HG03108 (cell line): Measurements from ENCODE around the gene GSK3B.
"Not testable (repeated sequence)": the region's sequence is repeated elsewhere in the genome, so short reads cannot be mapped to it uniquely, and the experiment has no call there.

Experiments used
- ATAC-seq: cut with Tn5 transposase; IDR thresholded peaks from one replicate; pipeline ENCODE4 v1.9.1; 2021; ENCODE audit warnings: moderate library complexity; ENCODE audit not compliant: unreplicated experiment

GSK3B gene

DNA sequence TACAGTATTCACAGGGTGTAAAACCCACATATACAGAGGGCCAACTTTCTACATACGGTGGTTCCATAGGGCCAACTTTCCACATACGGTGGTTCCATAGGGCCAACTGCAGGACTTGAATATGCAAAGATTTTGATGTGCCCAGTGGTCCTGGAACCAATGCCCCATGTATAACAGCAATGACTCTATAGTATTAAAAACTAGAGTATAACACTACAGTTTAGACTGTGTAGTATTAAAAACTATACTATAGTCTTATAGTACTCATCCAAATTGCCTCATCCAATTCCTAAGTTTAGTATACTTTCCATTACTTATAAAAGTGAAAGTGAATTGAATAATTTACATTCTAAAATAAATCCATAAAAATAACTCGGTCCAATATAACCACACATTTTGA, 75.9 kb downstream of the GSK3B start:
- ATAC-seq = no peak

DNA sequence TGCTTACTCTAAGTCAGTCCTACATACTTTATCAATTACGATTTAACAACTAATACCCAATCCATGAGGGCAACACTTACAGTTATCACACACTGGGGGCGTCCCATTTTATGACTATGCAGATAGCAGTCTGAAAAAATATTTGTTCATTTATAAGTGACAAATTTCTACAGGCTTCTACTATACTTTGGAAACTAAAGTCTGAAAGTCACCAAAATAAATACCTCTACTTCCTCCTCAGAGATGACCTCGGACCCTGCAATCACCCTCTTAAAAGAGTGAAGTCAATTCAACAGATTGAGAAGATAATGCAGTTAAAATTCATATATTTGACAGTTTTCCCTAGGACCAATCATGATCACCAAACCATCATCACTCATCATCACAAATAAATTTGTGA, 76.6 kb downstream of the GSK3B start:
- ATAC-seq = no peak

DNA sequence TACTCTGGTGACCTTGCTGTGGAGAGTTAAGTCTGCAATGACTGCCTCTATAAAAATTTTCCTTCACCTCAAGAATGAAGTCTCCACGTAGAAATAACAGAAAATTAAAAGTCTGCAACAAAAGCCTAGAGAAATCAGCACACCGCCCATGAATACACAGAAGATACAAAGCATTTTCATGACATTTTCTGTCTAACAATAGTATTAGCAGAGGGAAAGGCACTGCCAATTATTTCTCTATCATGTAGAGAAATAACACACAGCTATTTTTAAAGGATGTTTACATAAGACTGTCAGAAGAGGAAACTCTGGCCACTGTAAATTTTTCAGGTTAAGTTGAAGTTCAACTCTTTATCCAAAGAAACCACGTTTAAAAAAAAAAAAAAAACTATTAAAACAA, 80.8 kb downstream of the GSK3B start:
- no peak for ATAC-seq

DNA sequence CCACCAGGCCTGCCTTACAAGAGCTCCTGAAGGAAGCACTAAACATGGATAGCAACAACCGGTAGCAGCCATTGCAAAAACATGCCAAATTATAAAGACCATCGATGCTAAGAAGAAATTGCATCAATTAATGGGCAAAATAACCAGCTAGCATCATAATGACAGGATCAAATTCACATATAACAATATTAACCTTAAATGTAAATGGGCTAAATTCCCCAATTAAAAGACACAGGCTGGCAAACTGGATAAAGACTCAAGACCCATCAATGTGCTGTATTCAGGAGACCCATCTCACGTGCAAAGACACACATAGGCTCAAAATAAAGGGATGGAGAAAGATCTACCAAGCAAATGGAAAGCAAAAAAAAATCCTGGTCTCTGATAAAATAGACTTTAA, 88.5 kb downstream of the GSK3B start:
- not testable (repeated sequence) for ATAC-seq

DNA sequence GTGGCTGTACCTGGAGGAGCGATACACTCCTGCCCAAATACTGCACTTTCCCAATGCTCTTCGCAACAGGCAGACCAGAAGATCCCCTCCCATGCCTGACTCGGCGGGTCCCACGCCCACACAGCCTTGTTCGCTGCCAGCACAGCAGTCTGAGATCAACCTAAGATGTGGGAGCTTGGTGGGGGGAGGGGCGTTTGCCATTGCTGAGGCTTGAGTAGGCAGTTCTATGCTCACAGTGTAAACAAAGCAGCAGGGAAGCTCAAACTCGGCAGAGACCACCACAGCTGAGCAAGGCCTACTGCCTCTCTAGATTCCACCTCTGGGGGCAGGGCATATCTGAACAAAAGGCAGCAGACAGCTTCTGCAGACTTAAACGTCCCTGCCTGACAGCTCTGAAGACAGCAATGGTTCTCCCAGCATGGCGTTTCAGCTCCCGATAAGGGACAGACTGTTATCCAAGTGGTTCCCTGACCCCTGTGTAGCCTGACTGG, 90.2 kb downstream of the GSK3B start:
- not testable (repeated sequence) for ATAC-seq

DNA sequence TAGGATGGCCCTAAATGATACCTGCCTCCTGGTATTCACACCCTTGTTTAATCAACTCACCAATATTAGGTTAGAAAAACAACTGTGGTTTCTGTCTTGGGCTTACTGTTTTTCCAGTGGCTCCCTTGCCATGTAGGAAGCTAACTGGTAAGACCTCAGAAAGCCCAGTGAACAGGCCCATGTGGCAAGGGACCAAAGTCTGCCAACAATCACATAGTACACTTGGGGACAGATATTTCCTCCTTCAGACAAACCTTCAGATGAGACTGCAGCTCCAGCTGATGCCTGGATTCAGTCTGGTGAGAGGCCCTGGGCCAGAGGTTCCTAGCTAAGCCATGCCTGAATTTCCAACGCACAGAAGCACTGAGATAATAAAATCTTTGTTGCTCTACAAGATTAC, 96.1 kb downstream of the GSK3B start:
- ATAC-seq = no peak

DNA sequence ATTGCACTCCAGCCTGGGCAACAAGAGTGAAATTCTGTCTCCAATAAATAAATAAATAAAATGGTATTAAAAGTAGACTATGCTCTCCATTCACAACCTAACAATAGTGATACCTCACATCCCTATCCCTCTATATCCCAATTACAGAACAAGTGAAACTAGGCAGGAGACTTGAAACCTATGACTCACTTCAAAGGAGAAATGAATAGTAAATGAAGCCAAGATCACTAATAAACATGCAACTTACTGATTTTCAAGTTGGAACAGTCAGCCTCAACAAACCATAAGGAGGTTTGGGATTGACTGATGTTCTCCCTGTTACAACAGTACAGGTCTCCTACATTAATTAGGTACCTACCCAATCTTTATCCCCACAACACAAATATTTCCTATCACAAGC, 103.4 kb downstream of the GSK3B start:
- no peak for ATAC-seq

DNA sequence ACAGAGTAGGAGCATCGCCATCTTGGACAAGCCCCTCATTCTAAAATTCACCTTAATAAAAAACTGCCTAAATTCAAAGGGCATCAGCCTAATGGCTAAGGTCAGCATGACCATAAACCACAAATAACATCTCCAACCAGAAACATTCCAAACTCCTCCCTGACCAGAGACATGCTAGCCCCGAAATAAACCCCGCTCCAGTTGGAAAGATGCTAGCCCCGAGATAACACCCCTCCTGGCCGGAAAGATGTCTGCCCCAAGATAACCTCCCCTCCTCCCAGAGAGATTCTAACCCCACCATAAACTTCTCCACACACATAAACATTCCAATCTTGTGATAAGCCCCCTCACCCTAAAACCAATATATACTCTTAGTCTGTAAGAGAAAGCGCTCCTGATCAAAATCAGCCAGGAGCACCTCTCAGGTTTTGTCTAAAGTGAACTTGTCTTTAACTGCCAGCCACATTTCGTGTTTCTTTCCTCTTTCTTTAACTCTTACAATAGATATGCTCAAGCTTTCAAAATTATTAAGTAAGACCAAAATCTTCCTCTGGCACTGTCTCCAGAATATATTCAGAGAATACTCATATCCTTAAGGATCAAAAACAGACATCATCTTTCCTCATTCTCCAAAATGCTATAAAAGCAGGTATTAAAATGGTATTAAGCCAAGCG, 104.1 kb downstream of the GSK3B start:
- ATAC-seq = no peak

DNA sequence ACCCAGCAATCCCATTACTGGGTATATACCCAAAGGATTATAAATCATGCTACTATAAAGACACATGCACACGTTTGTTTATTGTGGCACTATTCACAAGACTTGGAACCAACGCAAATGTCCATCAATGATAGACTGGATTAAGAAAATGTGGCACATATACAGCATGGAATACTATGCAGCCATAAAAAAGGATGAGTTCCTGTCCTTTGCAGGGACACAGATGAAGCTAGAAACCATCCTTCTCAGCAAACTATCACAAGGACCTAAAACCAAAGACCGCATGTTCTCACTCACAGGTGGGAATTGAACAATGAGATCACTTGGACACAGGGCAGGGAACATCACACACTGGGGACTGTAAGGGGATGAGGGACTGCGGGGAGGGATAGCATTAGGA, 107.4 kb downstream of the GSK3B start:
- not testable (repeated sequence) for ATAC-seq

DNA sequence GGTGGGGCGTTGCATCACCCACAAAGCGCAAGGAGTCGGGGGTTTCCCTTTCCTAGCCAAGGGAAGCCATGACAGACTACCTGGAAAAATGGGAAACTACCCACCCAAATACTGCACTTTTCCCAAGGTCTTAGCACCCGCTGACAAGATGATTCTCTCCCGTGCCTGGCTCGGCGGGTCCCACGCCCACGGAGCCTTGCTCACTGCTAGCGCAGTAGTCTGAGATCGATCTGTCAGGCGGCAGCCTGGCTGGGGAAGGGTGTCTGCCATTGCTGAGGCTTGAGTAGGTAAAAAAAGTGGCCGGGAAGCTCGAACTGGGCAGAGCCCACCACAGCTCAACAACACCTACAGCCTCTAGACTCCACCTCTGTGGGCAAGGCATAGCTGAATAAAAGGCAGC, 112.9 kb downstream of the GSK3B start:
- ATAC-seq = no peak

DNA sequence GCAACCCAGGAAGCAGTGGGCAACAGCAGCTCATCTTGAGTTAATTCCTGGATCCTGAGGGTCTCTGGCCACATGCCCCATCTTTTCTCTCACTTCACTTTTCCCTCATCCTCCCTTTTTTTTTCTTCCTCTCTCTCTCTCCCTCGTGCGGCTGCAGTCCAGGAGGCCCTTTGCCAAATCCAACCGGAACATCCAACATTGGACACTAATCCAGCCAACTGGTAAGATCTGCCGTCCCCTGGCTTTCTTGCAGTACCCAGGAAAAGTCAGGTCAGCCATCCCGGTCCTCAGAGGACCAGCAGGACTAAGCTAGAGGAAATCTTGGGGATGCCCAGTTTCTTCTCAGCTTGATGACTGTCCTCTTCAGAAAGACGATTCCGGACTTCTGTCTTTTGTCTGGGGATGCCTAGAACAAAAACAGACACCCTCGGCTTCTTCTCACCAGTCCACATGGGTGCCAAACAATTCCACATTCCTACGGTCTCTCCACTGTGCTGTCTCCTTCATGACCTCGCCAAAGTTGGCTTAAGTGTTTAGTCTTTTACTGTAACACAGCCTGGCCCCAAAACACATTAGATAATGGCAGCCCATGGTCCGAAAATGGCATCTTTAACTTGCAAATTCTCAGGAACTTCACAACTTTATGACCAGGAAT, 115.6 kb downstream of the GSK3B start:
- ATAC-seq = no peak

DNA sequence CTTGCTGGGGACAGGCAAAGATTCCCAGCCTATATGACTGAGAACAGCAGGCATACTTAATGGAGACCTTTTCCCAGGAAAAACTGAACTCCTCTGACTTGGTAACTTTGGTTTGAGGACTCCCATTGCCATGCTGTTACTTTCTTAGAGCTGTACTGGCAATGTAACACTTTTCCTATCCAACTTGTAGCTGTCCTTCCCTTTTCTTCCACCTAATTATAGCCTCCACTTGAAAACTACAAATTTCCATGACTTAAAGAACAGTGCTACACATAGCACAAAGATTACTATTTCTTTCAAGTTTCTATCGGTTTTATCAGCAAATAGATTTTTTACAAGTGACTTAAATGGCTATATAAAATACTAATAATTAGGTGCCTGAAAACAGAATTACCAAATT, 116.9 kb downstream of the GSK3B start:
- ATAC-seq = no peak

DNA sequence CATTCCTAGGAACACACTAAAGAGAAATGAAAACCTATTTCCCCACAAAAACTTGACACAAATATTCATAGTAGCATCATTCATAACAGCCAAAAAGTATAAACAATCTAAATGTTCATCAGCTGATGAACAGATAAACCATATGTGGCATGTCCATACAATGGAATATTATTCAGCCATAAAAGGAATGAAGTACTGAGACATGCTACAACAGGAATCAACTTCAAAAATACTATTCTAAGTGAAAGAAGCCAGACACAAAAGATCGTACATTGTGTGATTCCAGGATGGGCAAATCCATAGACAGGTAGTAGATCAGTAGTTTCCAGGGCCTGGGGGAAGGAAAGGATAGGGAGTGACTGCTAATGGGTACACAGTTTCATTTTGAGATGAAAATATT, 118.0 kb downstream of the GSK3B start:
- no peak for ATAC-seq

DNA sequence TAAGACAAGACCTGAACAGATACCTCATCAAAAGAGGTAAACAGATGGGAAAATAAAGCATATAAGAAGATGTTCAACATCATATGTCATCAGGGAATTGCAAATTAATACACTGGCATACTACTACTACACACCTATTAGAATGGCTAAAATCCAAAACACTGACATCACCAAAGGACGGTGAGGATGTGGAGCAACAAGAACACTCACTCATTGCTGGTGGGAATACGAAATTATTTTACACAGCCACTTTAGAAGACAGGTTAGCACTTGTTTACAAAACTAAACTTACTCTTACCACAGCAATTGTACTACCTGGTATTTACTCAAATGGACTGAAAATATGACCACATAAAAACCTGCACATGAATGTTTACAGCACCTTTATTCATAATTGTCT, 119.6 kb downstream of the GSK3B start:
- ATAC-seq = no peak

DNA sequence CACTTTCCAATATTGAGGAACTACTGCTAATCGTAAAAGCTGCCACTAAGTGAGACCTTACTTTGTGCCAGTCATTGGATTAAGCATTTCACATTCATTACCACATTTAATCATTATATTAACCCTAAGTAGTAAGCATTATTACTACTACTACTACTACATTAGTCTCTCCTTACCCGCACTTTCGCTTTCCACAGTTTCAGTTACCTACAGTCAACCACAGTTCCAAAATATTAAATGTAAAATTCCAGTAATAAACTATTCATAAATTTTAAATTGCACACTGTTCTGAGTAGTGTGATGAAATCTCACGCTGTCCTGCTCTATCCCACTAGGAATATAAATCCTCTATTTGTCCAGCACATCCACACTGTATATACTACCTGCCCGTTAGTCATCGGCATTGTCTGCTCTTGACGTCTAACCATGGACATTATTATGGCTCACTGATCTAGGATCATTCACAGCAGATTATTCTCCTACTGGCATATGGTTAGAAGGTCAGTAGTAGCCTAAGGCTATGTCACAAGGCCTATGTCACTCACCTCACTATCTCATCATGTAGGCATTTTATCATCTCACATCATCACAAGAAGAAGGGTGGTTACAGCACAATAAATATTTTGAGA, 121.1 kb downstream of the GSK3B start:
- ATAC-seq = no peak

DNA sequence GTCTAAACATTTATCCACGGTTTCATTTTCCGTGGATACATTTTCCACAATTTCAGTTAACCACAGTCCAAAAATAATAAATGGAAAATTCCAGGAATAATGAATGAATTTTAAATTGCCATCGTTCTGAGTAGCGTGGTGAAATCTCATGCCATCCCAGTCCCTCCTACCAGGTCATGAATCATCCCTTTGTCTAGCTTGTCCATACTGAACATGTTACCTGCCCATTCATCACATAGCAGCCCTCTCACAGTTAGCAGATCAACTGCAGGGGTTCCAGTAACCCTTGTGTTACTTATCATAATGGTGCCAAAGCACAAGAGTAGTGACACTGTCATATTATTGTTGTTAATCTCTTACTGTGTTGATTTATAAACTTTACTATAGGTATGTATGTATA, 124.5 kb downstream of the GSK3B start:
- ATAC-seq = no peak

DNA sequence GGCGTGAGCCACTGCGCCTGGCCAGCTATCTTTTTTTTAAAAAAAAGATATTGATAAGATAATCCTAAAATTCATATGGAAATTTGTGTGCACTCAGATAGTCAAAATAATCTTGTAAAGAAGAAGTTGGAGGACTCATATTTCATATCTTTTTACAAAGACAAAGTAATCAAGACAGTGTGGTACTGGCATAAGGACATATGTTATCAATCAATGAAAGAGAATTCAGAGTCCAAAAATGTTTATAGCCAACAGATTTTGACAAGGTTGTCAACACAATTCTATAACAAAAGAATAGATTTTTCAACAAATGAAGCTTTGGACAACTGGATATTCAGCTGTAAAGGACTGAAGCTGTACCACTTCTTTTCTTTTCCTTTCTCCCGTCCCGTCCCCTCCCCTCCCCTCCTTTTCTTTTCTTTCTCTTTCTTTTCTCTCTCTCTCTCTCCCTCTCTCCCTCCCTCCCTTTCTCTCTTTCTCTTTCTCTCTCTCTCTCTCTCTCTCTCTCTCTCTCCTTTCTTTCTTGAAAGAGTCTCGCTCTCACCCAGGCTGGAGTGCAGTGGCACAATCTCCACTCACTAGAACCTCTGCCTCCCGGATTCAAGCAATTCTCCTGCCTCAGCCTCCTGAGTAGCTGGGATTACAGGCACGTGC, 126.8 kb downstream of the GSK3B start:
- ATAC-seq = no peak

DNA sequence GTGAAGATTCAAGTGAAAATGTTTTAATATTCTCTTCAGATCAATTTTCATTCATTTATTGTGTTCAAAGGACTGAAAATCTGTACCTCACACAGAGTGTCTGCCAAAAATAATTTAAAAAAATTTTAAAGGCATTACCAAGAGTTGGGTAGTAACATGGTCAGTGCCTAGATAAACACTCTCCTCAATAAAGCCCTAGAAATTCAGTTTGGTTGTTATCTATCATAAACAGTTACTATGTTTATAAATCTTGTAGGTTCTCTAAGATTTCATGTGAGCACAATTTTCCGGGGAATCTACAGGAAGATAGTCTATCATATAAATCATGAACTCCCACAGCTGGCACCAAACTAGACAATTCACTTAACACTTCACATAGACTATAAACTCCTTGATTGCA, 128.6 kb downstream of the GSK3B start:
- ATAC-seq = no peak

DNA sequence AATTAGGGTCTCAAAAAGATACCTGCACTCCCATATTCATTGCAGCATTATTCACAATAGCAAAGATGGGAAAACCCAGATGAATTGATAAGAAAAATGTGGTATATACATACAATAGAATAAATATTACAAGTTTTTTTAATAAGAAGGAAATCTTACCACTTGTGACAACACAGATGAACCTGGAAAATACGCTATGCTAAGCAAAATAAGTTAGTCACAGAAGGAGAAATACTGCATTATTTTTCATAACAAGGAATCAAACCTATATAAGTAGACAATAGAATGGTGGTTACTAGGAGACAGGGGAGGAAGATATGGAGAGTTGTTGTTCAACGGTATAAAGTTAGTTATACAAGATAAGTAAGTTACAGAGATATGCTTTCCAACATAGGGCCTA, 130.0 kb downstream of the GSK3B start:
- ATAC-seq = no peak

DNA sequence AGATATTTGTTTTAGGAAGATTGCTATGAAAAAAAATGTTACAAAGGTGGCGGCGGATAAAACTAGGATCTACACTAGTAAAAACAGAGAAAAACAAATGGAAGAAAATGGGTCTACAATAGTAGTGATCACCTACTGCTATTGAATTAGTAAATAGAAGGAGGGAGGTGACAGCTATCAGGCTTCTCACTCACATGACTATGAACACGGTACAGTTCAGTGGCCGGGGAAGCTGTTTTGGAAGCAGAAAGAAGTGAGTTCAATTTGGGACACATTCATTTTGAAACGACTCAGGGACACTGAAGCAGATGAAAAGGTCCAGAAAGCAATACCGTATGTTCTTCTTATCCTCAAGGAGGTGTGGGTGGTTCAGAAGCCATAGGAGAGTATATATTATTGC, 138.3 kb downstream of the GSK3B start:
- no peak for ATAC-seq

DNA sequence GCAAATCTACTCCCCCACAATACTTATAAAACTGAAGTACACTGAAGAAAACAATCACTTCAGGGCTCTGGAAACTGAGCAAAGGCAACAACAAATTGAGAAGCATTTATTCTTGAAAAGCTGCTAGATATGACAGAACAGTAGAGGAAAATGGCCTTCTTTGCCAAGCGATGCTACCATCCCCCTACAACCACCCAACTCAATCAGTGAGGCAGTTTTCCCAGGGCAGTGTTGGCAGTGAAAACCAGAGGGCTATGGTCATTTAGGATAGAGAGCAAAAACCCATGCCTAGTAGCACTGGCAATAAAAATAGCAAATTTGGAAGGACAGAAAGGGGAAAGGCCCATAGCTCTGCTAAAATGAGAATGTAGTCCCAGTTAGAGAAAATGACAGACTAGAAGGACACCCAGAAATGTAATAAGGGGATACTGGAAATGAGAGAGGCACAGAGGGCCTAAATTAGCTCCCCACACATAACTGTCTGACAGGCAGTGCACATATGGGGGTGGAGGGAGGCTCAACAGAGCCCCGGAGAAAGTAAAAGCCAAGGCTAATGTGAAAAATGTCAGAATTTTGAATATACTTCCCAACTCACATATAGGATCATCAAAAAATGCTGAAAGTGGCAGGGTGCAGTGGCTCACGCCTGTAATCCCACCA, 143.5 kb downstream of the GSK3B start:
- ATAC-seq = no peak
